ENCODE data around the gene NR2C2.

NR2C2 gene

GRCh38 chr3:15017191-15017590, 69.8 kb downstream of the NR2C2 start:
- FAIRE-seq, result no peak
- no peak for DNase-seq (ENCODE audit: low spot score)

GRCh38 chr3:15023249-15023648, 75.9 kb downstream of the NR2C2 start:
- DNase-seq (ENCODE audit: low spot score) (no peak), FAIRE-seq (no peak)

- DNase-seq (ENCODE audit: low spot score) (no peak), FAIRE-seq (no peak)
These were observed 76.3 kb downstream of the NR2C2 start for GRCh38 chr3:15023719-15024118.

- DNase-seq (ENCODE audit: low spot score) (no peak), FAIRE-seq (no peak)
These were observed 82.2 kb downstream of the NR2C2 start for GRCh38 chr3:15029625-15030024.

GRCh38 chr3:15032650-15033049, 85.3 kb downstream of the NR2C2 start:
- no peak for FAIRE-seq

GRCh38 chr3:15033103-15033502, 85.7 kb downstream of the NR2C2 start:
- no peak for FAIRE-seq
- no peak for DNase-seq (ENCODE audit: low spot score)

More at GRCh38 chr3:15032650-15033049, 85.3 kb downstream of the NR2C2 start:
- DNase-seq (ENCODE audit: low spot score), result no peak

- no peak for FAIRE-seq
These were observed 90.9 kb downstream of the NR2C2 start for GRCh38 chr3:15038306-15038705.

GRCh38 chr3:15040844-15041243, 93.5 kb downstream of the NR2C2 start:
- DNase-seq (ENCODE audit: low spot score) (no peak), FAIRE-seq (no peak)

More at GRCh38 chr3:15038306-15038705, 90.9 kb downstream of the NR2C2 start:
- no peak for DNase-seq (ENCODE audit: low spot score)

- DNase-seq (ENCODE audit: low spot score), result no peak
- no peak for FAIRE-seq
These were observed 94.6 kb downstream of the NR2C2 start for GRCh38 chr3:15041950-15042349.

GRCh38 chr3:15042936-15043335, 95.6 kb downstream of the NR2C2 start:
- FAIRE-seq (no peak), DNase-seq (ENCODE audit: low spot score) (no peak)

- no peak for DNase-seq (ENCODE audit: low spot score)
- FAIRE-seq, result no peak
These were observed 96.2 kb downstream of the NR2C2 start for GRCh38 chr3:15043408-15044171.

- DNase-seq (ENCODE audit: low spot score), result no peak
- FAIRE-seq, result no peak
These were observed 96.9 kb downstream of the NR2C2 start for GRCh38 chr3:15044326-15044725.

GRCh38 chr3:15045667-15046066, 98.3 kb downstream of the NR2C2 start:
- FAIRE-seq (no peak), DNase-seq (ENCODE audit: low spot score) (no peak)

GRCh38 chr3:15049584-15049983, 102.2 kb downstream of the NR2C2 start:
- FAIRE-seq (no peak), DNase-seq (ENCODE audit: low spot score) (no peak)

- FAIRE-seq (no peak), DNase-seq (ENCODE audit: low spot score) (no peak)
These were observed 103.2 kb downstream of the NR2C2 start for GRCh38 chr3:15050405-15051092.

- FAIRE-seq, result no peak
- DNase-seq (ENCODE audit: low spot score), result peak; percentile 11
These were observed 104.1 kb downstream of the NR2C2 start for GRCh38 chr3:15051531-15051930.

GRCh38 chr3:15052335-15053242, 105.2 kb downstream of the NR2C2 start:
- DNase-seq (ENCODE audit: low spot score) (no peak), FAIRE-seq (no peak)

- DNase-seq (ENCODE audit: low spot score) (no peak), FAIRE-seq (no peak)
These were observed 106.2 kb downstream of the NR2C2 start for GRCh38 chr3:15053541-15053940.

GRCh38 chr3:15055019-15055557, 107.7 kb downstream of the NR2C2 start:
- no peak for DNase-seq (ENCODE audit: low spot score)
- no peak for FAIRE-seq

GRCh38 chr3:15056676-15057404, 109.5 kb downstream of the NR2C2 start:
- DNase-seq (ENCODE audit: low spot score) (no peak), FAIRE-seq (no peak)

GRCh38 chr3:15060029-15060428, 112.6 kb downstream of the NR2C2 start:
- DNase-seq (ENCODE audit: low spot score) (no peak), FAIRE-seq (no peak)

All from RCC 7860 (cell line).